Right atrium auricular region (tissue), 2 donors: Measurements from ENCODE around the gene CCNI. TPM values are rescaled to one million over a fixed set of nuclear protein-coding genes. Genes with fewer than 3 reads are reported as not detected.
A peak's percentile ranks its signal among the peaks of the same experiment; 100 is the strongest.

Source experiments
- DNase-seq: peaks from one replicate; pipeline ENCODE4 v3.0.0-alpha.2; 2019; ENCODE audit warnings: low spot score
- H3K27ac ChIP-seq, 2 donors: fragments of 200-600 bp; sonication (generic); 1 replicate in 1 of 2; 2 replicates in 1 of 2; pipeline ENCODE4 v1.5.1; 2016 to 2019
- H3K27me3 ChIP-seq, 2 donors: fragments of 200-600 bp; sonication (generic); one replicate each; pipeline versions ENCODE4 v1.5.1 to v1.6.0; 2017 to 2019
- H3K36me3 ChIP-seq: fragments of 200-600 bp; sonication (generic); one replicate; pipeline ENCODE4 v1.5.1; 2016
- H3K4me1 ChIP-seq, 2 donors: fragments of 200-600 bp; sonication (generic); one replicate each; pipeline versions ENCODE4 v1.5.1 to v1.6.0; 2017 to 2019
- H3K4me3 ChIP-seq, 2 donors: fragments of 200-600 bp; sonication (generic); 1 replicate in 1 of 2; 2 replicates in 1 of 2; pipeline ENCODE4 v1.5.1; 2017 to 2019; ENCODE audit warnings: mild to moderate bottlenecking in 1 of 2, moderate library complexity in 1 of 2
- H3K9me3 ChIP-seq, 2 donors: fragments of 200-600 bp; sonication (generic); one replicate each; pipeline ENCODE4 v1.5.1; 2019
- total RNA-seq, 2 donors: library from RNA; depleted of rRNA; stranded (reverse); fragments of >200 nt; gene quantifications; one replicate each; pipeline ENCODE4 v1.1.0, GENCODE V29; 2016
- TF ChIP-seq, protein P1 (sequence below), 2 donors: fragments of 200-600 bp; sonication (generic); IDR thresholded peaks; one replicate each; pipeline ENCODE4 v1.5.1; 2019; ENCODE audit warnings: antibody characterized with exemption in 2 of 2

Gene CCNI
- total RNA-seq, 2 donors from 2014 or later: 251 to 338 TPM

DNA sequence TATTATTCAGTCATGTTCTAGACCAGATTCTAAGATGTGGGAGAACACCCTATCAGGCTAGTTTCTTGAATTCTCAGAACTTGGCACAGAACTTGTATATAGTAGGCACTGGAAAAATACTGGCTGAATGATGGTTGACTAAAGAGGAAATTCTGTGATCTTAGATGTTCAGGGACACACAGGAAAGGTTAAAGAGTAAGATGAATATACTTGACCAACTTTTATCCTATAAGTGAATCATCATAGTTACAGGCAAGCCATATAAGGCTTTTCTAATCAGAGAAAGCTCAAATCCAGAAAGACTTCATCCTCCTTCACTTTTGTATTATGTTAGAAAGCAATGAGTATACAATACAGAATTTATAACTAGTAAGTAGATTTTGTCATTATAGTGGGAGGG lies 72.4 kb downstream of the CCNI start:
- no peaks in the 10 kb centered on the region for H3K27me3 ChIP-seq
- DNase-seq: no peak
- H3K27ac ChIP-seq: no peak overlapping the region
- H3K9me3 ChIP-seq: no peaks in the 10 kb centered on the region
- H3K4me1 ChIP-seq: peaks cover 0 to 41% of the 10 kb centered on the region in 2 donors
- TF ChIP-seq, protein P1, sequence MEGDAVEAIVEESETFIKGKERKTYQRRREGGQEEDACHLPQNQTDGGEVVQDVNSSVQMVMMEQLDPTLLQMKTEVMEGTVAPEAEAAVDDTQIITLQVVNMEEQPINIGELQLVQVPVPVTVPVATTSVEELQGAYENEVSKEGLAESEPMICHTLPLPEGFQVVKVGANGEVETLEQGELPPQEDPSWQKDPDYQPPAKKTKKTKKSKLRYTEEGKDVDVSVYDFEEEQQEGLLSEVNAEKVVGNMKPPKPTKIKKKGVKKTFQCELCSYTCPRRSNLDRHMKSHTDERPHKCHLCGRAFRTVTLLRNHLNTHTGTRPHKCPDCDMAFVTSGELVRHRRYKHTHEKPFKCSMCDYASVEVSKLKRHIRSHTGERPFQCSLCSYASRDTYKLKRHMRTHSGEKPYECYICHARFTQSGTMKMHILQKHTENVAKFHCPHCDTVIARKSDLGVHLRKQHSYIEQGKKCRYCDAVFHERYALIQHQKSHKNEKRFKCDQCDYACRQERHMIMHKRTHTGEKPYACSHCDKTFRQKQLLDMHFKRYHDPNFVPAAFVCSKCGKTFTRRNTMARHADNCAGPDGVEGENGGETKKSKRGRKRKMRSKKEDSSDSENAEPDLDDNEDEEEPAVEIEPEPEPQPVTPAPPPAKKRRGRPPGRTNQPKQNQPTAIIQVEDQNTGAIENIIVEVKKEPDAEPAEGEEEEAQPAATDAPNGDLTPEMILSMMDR (IDR thresholded peaks at IDR 0.05): no peak
- peaks cover 8% of the 10 kb centered on the region for H3K36me3 ChIP-seq
- H3K4me3 ChIP-seq: no peak overlapping the region

DNA sequence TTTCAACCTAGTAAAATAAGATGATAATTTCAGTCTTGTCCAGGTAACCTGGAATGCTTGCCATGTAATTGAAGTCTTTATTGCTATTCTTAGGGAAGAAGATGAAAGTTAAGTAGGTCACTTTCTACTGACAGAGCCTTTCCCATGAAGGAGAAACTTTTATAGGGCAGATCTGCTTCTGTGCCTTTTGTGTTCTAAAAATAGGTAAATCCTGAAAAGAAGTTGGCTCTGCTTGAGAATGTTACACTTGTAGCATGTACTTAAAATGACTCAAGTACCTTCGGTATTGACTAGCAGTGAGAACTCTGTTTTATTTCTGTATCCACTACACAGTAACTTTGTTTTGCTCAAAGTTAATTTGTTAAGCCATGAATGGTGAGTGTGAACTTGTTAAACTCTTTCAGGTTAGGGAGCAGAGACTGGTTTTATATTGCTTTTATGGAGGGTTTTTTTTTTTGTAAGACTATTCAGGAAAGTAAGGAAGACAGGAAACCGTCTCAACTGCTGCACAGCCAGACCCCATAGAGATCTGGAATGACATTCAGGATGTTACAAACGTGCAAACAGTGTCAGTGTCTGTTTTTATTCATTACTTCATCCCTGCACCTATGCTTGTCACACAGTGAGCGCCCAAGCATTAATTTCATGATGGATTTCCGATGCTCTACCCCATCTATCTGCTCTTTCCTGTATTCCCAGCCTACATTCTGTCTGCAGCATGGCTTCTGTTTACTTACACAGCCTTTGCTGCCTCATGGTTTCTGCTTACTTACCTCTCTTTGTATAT lies 73.3 kb downstream of the CCNI start:
- Histone ChIP-seq H3K27ac (peak overlapping the region in 1 of 2 donors; percentile 33), H3K27me3 (no peaks in the 10 kb centered on the region), H3K36me3 (peaks cover 8% of the 10 kb centered on the region), H3K9me3 (no peaks in the 10 kb centered on the region), H3K4me1 (peaks cover 0 to 32% of the 10 kb centered on the region in 2 donors), H3K4me3 (no peak overlapping the region)
- TF ChIP-seq, protein P1 (IDR thresholded peaks at IDR 0.05): no peak
- no peak for DNase-seq

DNA sequence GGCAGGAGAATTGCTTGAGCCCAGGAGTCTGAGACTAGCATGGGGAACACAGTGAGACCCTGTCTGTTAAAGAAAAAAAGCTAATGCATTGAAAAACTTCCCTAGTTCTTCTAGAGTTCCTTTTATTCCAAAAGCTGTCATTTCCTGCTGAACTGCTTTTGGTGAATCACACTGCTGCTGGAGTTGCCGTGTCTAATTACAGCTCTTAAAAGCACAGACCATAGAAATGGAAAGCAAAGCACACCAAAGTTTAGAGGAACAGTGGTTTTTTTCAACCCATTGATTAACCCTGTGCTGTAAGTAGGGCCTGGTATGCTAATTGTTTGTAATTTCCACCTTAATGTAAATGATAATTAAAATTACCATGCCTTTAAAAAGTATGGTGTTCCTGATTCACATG lies 73.9 kb downstream of the CCNI start:
- Histone ChIP-seq H3K4me1 (peaks cover 0 to 26% of the 10 kb centered on the region in 2 donors), H3K27ac (peak overlapping the region in 1 of 2 donors; percentile 33), H3K36me3 (peaks cover 8% of the 10 kb centered on the region), H3K4me3 (no peak overlapping the region), H3K27me3 (no peaks in the 10 kb centered on the region), H3K9me3 (no peaks in the 10 kb centered on the region)
- DNase-seq: no peak
- TF ChIP-seq, protein P1 (IDR thresholded peaks at IDR 0.05): no peak

DNA sequence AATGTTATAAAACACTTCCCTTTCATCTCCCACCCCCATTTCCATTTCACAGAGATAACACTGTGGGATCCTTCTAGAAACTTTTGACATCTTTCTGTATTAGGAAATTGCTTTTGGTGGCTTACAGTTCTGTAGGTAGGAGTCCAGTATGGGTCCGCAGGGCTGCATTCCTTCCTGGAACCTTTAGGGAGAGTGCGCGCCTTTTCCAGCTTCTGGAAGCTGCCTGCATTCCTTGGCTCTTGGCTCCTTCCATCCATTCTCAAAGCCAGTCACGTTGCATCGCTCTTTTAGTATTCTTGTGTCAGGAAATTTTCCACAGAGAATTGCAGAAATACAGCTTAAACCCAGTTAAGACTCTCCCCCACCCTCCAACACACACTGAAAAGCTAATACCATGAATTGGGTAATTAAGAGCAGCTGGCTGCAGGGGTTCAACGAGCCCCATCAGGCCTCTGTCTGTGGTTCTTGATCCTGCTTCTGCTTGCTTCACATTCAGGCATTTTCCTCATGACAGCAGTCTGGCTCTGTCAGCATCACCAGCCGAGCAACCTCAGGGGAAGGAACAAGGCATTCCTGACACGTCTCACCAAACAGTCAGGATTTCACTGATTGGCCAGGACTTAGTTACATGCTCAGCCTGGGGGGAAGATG lies 77.4 kb downstream of the CCNI start:
- Histone ChIP-seq H3K27ac (no peak overlapping the region), H3K36me3 (no peaks in the 10 kb centered on the region), H3K4me1 (peaks cover 0 to 32% of the 10 kb centered on the region in 2 donors), H3K4me3 (no peak overlapping the region), H3K9me3 (no peaks in the 10 kb centered on the region), H3K27me3 (no peaks in the 10 kb centered on the region)
- TF ChIP-seq, protein P1 (IDR thresholded peaks at IDR 0.05): no peak
- DNase-seq: no peak

DNA sequence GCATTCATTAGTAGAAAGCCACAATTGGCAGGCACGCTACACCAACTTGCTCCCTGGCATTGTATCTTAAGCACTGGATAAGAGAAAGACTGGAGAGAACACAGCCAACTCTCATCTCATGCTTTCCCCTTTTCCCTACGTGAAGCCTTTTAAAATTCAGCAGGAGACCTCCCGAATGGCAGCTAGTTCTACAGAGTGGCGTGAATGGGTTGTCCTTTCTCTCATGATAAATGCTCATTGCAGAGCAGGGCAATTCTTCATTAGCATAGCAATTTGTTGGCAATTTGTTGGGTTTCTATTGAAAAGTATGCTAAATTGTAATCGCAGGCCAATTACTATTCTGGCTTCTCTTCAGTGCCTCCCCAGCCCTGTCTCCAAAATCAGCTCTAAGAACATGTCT lies 78.3 kb downstream of the CCNI start:
- H3K27ac ChIP-seq: no peak overlapping the region
- no peaks in the 10 kb centered on the region for H3K9me3 ChIP-seq
- DNase-seq: no peak
- H3K27me3 ChIP-seq: no peaks in the 10 kb centered on the region
- no peak overlapping the region for H3K4me3 ChIP-seq
- TF ChIP-seq, protein P1 (IDR thresholded peaks at IDR 0.05): no peak
- peaks cover 0 to 24% of the 10 kb centered on the region in 2 donors for H3K4me1 ChIP-seq
- no peaks in the 10 kb centered on the region for H3K36me3 ChIP-seq

Other genes with a start within 250 kb of the CCNI start
- gene SOWAHB, start 177.8 kb downstream of the CCNI start, total RNA-seq: not detected
- 10 to 100 TPM; 34.9 to 59.0 TPM for gene SEPTIN11, start 126.2 kb downstream of the CCNI start, total RNA-seq
- 1 to 10 TPM; 6.2 to 7.8 TPM for gene CCNG2, start 81.2 kb upstream of the CCNI start, total RNA-seq